DOHH2 (cell line): ENCODE data around the gene RAB6B.

ENCODE experiments used
- EZH2phosphoT487 ChIP-seq: fragments of 200-600 bp; sonication (generic); IDR thresholded peaks from 2 replicates; pipeline ENCODE4 v1.6.1; 2017; ENCODE audit warnings: borderline replicate concordance, mild to moderate bottlenecking, antibody characterized with exemption, low read length, moderate library complexity, mixed read lengths
- TF ChIP-seq, protein P1 (sequence below): fragments of 200-600 bp; sonication (generic); IDR thresholded peaks from one replicate; pipeline ENCODE4 v1.5.1; 2014; ENCODE audit warnings: antibody characterized with exemption, mild to moderate bottlenecking, low read depth, low read length; ENCODE audit not compliant: poor library complexity, severe bottlenecking

DNA sequence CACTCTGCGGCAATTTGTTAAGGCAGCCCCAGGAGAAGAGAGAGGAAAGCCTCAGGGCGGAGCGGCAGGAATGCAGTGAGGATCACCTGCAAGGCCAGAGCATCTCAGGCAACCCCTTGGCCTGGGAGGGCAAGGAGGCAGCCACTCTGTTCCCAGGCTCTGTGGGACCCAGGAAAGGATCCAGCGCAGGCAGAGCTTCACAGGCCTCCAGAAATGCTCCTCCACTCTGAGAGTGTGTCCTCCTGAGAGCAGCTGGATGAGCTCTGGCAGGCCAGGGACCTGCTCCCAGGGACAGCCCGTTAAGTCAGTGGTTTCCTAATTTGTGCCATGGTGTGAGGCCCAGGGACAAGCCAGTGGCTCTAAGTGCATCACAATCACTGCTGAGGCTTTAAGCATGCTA lies 35.2 kb downstream of the RAB6B start:
- TF ChIP-seq, protein P1, sequence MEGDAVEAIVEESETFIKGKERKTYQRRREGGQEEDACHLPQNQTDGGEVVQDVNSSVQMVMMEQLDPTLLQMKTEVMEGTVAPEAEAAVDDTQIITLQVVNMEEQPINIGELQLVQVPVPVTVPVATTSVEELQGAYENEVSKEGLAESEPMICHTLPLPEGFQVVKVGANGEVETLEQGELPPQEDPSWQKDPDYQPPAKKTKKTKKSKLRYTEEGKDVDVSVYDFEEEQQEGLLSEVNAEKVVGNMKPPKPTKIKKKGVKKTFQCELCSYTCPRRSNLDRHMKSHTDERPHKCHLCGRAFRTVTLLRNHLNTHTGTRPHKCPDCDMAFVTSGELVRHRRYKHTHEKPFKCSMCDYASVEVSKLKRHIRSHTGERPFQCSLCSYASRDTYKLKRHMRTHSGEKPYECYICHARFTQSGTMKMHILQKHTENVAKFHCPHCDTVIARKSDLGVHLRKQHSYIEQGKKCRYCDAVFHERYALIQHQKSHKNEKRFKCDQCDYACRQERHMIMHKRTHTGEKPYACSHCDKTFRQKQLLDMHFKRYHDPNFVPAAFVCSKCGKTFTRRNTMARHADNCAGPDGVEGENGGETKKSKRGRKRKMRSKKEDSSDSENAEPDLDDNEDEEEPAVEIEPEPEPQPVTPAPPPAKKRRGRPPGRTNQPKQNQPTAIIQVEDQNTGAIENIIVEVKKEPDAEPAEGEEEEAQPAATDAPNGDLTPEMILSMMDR: no peak
- no peak for TF ChIP-seq EZH2phosphoT487
